Measurements from ENCODE around the gene RBM17.

Gene RBM17

GRCh38 chr10:6074489-6075301 lies 14.1 kb upstream of the RBM17 start:
- H3K27ac ChIP-seq: no peak overlapping the region
- TF ChIP-seq ZFX (IDR thresholded peaks at IDR 0.05): no peak
- no peak for TF ChIP-seq CTCF (conservative IDR thresholded peaks at IDR 0.05)

- no peak overlapping the region for H3K27ac ChIP-seq
- TF ChIP-seq CTCF (conservative IDR thresholded peaks at IDR 0.05) (no peak), ZFX (IDR thresholded peaks at IDR 0.05) (no peak)
Measured at GRCh38 chr10:6077071-6077675, 11.7 kb upstream of the RBM17 start.

- no peak overlapping the region for H3K27ac ChIP-seq
- TF ChIP-seq CTCF (conservative IDR thresholded peaks at IDR 0.05) (no peak), ZFX (IDR thresholded peaks at IDR 0.05) (no peak)
Measured at GRCh38 chr10:6079044-6079443, 9.8 kb upstream of the RBM17 start.

DNA sequence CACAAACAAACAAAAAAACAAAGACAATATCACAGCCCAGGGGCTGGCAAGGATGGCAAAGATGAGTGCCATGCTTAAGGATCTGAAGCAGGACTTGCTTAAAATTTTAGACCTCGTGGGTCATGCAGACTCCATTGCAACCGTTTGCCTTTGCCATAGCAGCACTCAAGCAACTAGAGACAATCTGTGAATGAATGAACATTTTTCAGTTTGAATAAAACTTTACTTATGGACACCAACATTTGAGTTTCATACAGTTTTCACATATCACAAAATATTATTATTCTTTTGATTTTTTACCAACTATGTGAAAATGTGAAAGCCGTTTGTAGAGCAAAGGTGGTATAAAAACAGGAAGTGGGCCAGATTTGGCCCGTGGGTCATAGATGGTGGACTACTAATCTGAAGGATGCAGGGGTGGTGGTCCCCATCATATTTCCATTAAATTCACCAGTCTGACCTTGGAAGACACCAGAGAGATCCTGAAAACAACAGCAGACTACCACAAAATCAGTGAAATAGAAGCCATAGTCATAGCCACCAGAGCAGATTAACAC lies 8.3 kb upstream of the RBM17 start:
- H3K27ac ChIP-seq: no peak overlapping the region
- TF ChIP-seq ZFX (IDR thresholded peaks at IDR 0.05) (no peak), CTCF (conservative IDR thresholded peaks at IDR 0.05) (no peak)

DNA sequence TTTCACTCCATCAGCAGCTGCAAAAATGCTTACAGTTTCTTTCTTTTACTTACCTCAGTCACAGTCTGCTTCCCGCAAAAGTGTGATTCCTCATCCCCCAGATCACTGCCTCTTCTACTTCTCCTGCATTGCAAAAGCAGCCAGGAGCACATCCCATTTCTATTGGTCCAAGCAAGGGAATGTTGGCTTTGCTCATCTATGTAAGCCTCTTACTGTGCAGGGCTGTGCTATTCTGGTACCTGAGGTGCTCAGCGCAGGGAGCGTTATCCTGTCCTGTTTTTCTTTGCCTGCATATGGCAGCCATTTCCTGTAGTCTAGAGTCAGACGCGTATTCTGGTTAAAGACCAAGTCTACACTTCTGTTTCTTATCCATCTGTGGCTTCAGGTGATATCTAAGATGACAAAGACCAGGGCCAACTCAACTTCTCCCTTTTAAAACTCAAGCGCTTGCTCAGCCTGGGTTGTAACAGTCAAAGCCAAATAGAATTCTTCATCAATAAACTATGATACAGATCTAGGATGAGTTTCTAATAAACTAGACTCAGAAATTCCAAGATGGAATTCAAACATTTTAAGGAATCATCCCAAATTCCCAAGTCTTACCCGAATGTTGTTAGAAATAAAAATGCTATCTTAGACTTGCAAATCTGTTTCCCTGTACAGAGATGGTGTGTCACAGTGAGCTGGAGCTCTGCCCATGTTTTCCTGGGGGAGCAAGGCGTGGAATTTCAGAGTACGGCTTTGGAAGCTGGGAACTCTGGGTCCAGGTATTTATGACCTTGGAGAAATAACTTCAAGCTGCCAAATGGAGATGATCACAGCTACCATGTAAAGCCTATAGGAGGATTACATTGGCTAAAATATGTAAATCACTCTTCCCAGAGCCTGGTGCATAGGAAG lies 6.1 kb upstream of the RBM17 start:
- TF ChIP-seq ZFX (IDR thresholded peaks at IDR 0.05): no peak
- no peak for TF ChIP-seq CTCF (conservative IDR thresholded peaks at IDR 0.05)
- no peak overlapping the region for H3K27ac ChIP-seq

GRCh38 chr10:6083523-6084475 lies 5.0 kb upstream of the RBM17 start:
- no peak overlapping the region for H3K27ac ChIP-seq
- no peak for TF ChIP-seq CTCF (conservative IDR thresholded peaks at IDR 0.05)
- no peak for TF ChIP-seq ZFX (IDR thresholded peaks at IDR 0.05)

Measured in C4-2B (cell line).